CD4-positive, alpha-beta memory T cell (primary cell): Measurements from ENCODE around the gene VPS41. TPM values are rescaled to one million over a fixed set of nuclear protein-coding genes. Genes with fewer than 3 reads are reported as not detected.

Experiments
- CTCF ChIA-PET: fragments of 350-600 bp; sonication (Branson Sonifier 250); formaldehyde crosslinking; loops from one replicate; lab custom pipeline; 2021; ENCODE audit warnings: inconsistent platforms; ENCODE audit not compliant: partially characterized antibody; lab: Charles Lee
- POLR2A ChIA-PET: fragments of 350-600 bp; sonication (Branson Sonifier 250); formaldehyde crosslinking; loops from one replicate; lab custom pipeline; 2021; ENCODE audit not compliant: partially characterized antibody; lab: Charles Lee
- DNase-seq, 5 donors: peaks; one replicate each; pipeline versions ENCODE4 v3.0.0 to v3.0.0-alpha.2; 2020 to 2022; ENCODE audit warnings: mixed read lengths in 1 of 5
- H3K27ac ChIP-seq: one replicate; pipeline ENCODE4 v1.7.0; 2013; ENCODE audit warnings: low read depth, low read length
- H3K27me3 ChIP-seq: 2 replicates; pipeline ENCODE4 v1.7.0; 2013; ENCODE audit warnings: mild to moderate bottlenecking, low read length, moderate library complexity; ENCODE audit not compliant: insufficient read depth
- H3K36me3 ChIP-seq: 2 replicates; pipeline ENCODE4 v1.7.0; 2013; ENCODE audit warnings: mild to moderate bottlenecking, low read length, moderate library complexity; ENCODE audit not compliant: insufficient read depth
- H3K4me1 ChIP-seq: 2 replicates; pipeline ENCODE4 v1.7.0; 2013; ENCODE audit warnings: mild to moderate bottlenecking, low read length, moderate library complexity; ENCODE audit not compliant: insufficient read depth
- H3K4me3 ChIP-seq, 2 donors: one replicate each; pipeline ENCODE4 v1.7.0; 2013; ENCODE audit warnings: low read length in 2 of 2, mild to moderate bottlenecking in 1 of 2
- H3K9me3 ChIP-seq, 2 donors: one replicate each; pipeline ENCODE4 v1.7.0; 2013; ENCODE audit warnings: low read length in 2 of 2, control low read depth in 1 of 2; ENCODE audit not compliant: control insufficient read depth in 1 of 2
- H3K27ac Mint-ChIP-seq, 7 donors: one replicate each; pipeline ENCODE4 v1.8.0; 2020 to 2021; ENCODE audit warnings: mixed read lengths in 7 of 7, mild to moderate bottlenecking in 6 of 7, inconsistent platforms in 3 of 7, moderate library complexity in 3 of 7
- H3K27me3 Mint-ChIP-seq, 2 donors: one replicate each; pipeline ENCODE4 v1.8.0; 2020 to 2021; ENCODE audit warnings: mixed read lengths in 2 of 2
- H3K36me3 Mint-ChIP-seq, 2 donors: one replicate each; pipeline ENCODE4 v1.8.0; 2020 to 2021; ENCODE audit warnings: mixed read lengths in 2 of 2, inconsistent platforms in 1 of 2, mild to moderate bottlenecking in 1 of 2
- H3K4me1 Mint-ChIP-seq, 4 donors: one replicate each; pipeline ENCODE4 v1.8.0; 2020 to 2021; ENCODE audit warnings: mixed read lengths in 4 of 4, mild to moderate bottlenecking in 1 of 4
- H3K4me3 Mint-ChIP-seq, 8 donors: one replicate each; pipeline ENCODE4 v1.8.0; 2020 to 2021; ENCODE audit warnings: mixed read lengths in 8 of 8, mild to moderate bottlenecking in 7 of 8, moderate library complexity in 6 of 8, inconsistent platforms in 3 of 8
- H3K9me3 Mint-ChIP-seq, 8 donors: one replicate each; pipeline ENCODE4 v1.8.0; 2020 to 2021; ENCODE audit warnings: mixed read lengths in 8 of 8, mild to moderate bottlenecking in 5 of 8, inconsistent platforms in 3 of 8, moderate library complexity in 1 of 8
- intact Hi-C: fragments of 100-400 bp; cut with micrococcal nuclease; formaldehyde crosslinking; loops from one replicate; pipeline ENCODE4 v1.15.1; 2023
- polyA plus RNA-seq, 2 donors: library from polyadenylated mRNA; unstranded; fragments of 300-500 nt; fragmentation: Illumina TruSeq; gene quantifications; one replicate each; pipeline ENCODE4 v1.2.3, GENCODE V29; 2021
- total RNA-seq, 2 experiments: library from RNA; stranded (reverse); gene quantifications; one replicate each; pipeline ENCODE4 v1.2.3, GENCODE V29; 2021

Gene VPS41
- total and polyA plus RNA-seq, 4 experiments from 2014 or later = 54.6 to 73.3 (median 62.5) TPM

DNA sequence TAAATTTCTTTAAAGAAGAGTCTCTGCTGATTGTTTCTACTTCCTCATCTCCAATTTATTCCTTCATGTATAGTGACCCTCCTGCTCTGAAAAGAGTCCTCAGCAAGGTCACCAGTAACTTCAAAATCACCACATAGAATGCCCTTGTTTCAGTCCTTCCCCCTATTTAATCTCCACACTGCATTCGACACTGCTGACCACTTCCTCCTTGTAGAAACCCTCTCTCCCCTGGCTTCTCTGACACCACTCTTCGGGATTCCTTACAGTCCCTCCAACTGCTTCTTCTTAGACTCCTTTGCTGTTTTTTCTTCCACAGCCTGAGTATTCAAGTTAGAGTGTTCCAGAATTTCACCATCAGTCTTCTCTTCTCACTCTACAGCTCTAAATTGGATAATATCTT lies 89.5 kb downstream of the VPS41 start:
- H3K27me3 ChIP-seq = no peaks in the 10 kb centered on the region
- peaks cover 4% of the 10 kb centered on the region for H3K36me3 ChIP-seq
- H3K9me3 Mint-ChIP-seq = peaks cover 0 to 9% (median 4%) of the 10 kb centered on the region in 8 donors
- H3K27me3 Mint-ChIP-seq = no peaks in the 10 kb centered on the region
- intact Hi-C loops = no loop called here
- no peak overlapping the region for H3K4me3 Mint-ChIP-seq
- ChIA-PET CTCF (no interaction called here), POLR2A (no interaction called here)
- no peak for DNase-seq
- H3K9me3 ChIP-seq = no peaks in the 10 kb centered on the region
- H3K4me1 Mint-ChIP-seq = peaks cover 0 to 2% (median under 1%) of the 10 kb centered on the region in 4 donors
- no peaks in the 10 kb centered on the region for H3K4me1 ChIP-seq
- no peak overlapping the region for H3K27ac ChIP-seq
- H3K4me3 ChIP-seq = no peak overlapping the region
- H3K27ac Mint-ChIP-seq = no peak overlapping the region
- peaks cover 21 to 44% of the 10 kb centered on the region in 2 donors for H3K36me3 Mint-ChIP-seq

- intact Hi-C loops = no loop called here
- Mint-ChIP-seq H3K4me3 (no peak overlapping the region), H3K27me3 (no peaks in the 10 kb centered on the region), H3K27ac (peak overlapping the region in 1 of 7 donors; percentile 26), H3K9me3 (no peaks in the 10 kb centered on the region), H3K4me1 (peaks cover 0 to 5% (median 2%) of the 10 kb centered on the region in 4 donors), H3K36me3 (peaks cover 19 to 42% of the 10 kb centered on the region in 2 donors)
- no peak for DNase-seq
- H3K9me3 ChIP-seq = no peaks in the 10 kb centered on the region
- POLR2A ChIA-PET = no interaction called here
- no peaks in the 10 kb centered on the region for H3K4me1 ChIP-seq
- no peaks in the 10 kb centered on the region for H3K27me3 ChIP-seq
- H3K4me3 ChIP-seq = no peak overlapping the region
- CTCF ChIA-PET = no interaction called here
- H3K27ac ChIP-seq = no peak overlapping the region
- H3K36me3 ChIP-seq = peaks cover 4% of the 10 kb centered on the region
These were observed 91.5 kb downstream of the VPS41 start for GRCh38 chr7:38817526-38817925.

GRCh38 chr7:38813768-38814167 lies 95.2 kb downstream of the VPS41 start:
- Histone ChIP-seq H3K4me1 (no peaks in the 10 kb centered on the region), H3K9me3 (no peaks in the 10 kb centered on the region), H3K27me3 (no peaks in the 10 kb centered on the region), H3K36me3 (peaks cover 4% of the 10 kb centered on the region), H3K27ac (no peak overlapping the region), H3K4me3 (no peak overlapping the region)
- ChIA-PET CTCF (no interaction called here), POLR2A (no interaction called here)
- Mint-ChIP-seq H3K27me3 (no peaks in the 10 kb centered on the region), H3K27ac (no peak overlapping the region), H3K9me3 (no peaks in the 10 kb centered on the region), H3K36me3 (peaks cover 19 to 40% of the 10 kb centered on the region in 2 donors), H3K4me1 (peaks cover 0 to 5% (median 2%) of the 10 kb centered on the region in 4 donors), H3K4me3 (no peak overlapping the region)
- intact Hi-C loops = no loop called here
- no peak for DNase-seq

GRCh38 chr7:38806912-38807311 lies 102.1 kb downstream of the VPS41 start:
- intact Hi-C loops = no loop called here
- no peaks in the 10 kb centered on the region for H3K9me3 ChIP-seq
- Mint-ChIP-seq H3K27ac (no peak overlapping the region), H3K4me3 (no peak overlapping the region), H3K27me3 (no peaks in the 10 kb centered on the region), H3K36me3 (peaks cover 3 to 7% of the 10 kb centered on the region in 2 donors), H3K9me3 (no peaks in the 10 kb centered on the region), H3K4me1 (peaks cover 0 to 2% (median 0%) of the 10 kb centered on the region in 4 donors)
- H3K27me3 ChIP-seq = no peaks in the 10 kb centered on the region
- DNase-seq = no peak
- H3K4me3 ChIP-seq = no peak overlapping the region
- H3K36me3 ChIP-seq = no peaks in the 10 kb centered on the region
- H3K27ac ChIP-seq = no peak overlapping the region
- POLR2A ChIA-PET = no interaction called here
- CTCF ChIA-PET = interaction anchor here (7.5 kb wide), 1 partner anchor 11 kb away, joined by 39 read pairs; no protein-coding TSS in a partner anchor
- H3K4me1 ChIP-seq = no peaks in the 10 kb centered on the region

- Mint-ChIP-seq H3K9me3 (no peaks in the 10 kb centered on the region), H3K4me3 (no peak overlapping the region), H3K36me3 (peaks cover 6 to 8% of the 10 kb centered on the region in 2 donors), H3K27ac (no peak overlapping the region), H3K4me1 (peaks cover 0 to 2% (median under 1%) of the 10 kb centered on the region in 4 donors), H3K27me3 (no peaks in the 10 kb centered on the region)
- intact Hi-C loops = no loop called here
- no peaks in the 10 kb centered on the region for H3K4me1 ChIP-seq
- H3K27me3 ChIP-seq = no peaks in the 10 kb centered on the region
- CTCF ChIA-PET = interaction anchor here (1.3 kb wide), 1 partner anchor 717 kb away, joined by 3 read pairs; no protein-coding TSS in a partner anchor
- POLR2A ChIA-PET = no interaction called here
- no peak overlapping the region for H3K4me3 ChIP-seq
- H3K27ac ChIP-seq = no peak overlapping the region
- H3K36me3 ChIP-seq = no peaks in the 10 kb centered on the region
- no peaks in the 10 kb centered on the region for H3K9me3 ChIP-seq
- DNase-seq = no peak
These were observed 107.2 kb downstream of the VPS41 start for GRCh38 chr7:38801786-38802185.

DNA sequence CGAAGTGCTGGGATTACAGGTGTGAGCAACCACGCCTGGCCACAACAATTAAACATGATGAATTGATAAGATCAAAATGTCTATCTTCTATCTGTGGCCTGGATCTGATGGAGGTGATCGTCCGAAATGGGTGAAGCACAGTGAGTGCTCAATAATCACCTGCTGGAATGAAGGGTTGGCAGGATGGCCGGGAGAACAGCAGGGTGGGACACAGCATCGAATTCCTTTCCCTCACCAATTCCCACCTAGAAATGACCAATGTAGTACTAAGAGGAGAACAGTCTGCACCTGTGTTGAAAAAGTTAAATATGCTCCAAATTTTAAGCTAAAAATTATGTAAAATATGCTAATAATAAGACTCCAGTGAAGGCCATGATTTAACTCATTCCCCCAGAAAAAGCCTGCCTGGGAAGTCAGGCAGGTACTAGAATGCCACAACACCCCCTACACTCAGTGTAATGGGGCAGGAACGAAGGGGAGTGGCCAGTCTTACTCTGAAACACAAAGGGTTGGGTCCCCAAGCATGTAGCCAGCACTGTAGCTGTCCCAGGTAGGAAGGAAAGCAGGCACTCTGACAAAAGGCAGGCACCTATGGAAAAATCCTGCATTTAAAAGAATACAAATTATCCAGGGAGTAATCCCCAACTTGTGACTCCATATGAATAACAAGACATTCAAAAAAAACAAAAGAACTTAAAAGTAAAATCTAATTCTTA lies 110.3 kb downstream of the VPS41 start:
- no peak overlapping the region for H3K27ac ChIP-seq
- H3K4me3 ChIP-seq = no peak overlapping the region
- no peak for DNase-seq
- H3K4me1 ChIP-seq = no peaks in the 10 kb centered on the region
- H3K36me3 ChIP-seq = peaks cover 4% of the 10 kb centered on the region
- no peaks in the 10 kb centered on the region for H3K27me3 ChIP-seq
- intact Hi-C loops = no loop called here
- no peaks in the 10 kb centered on the region for H3K9me3 ChIP-seq
- H3K4me1 Mint-ChIP-seq = peaks cover 0 to 2% (median under 1%) of the 10 kb centered on the region in 4 donors
- POLR2A ChIA-PET = no interaction called here
- H3K36me3 Mint-ChIP-seq = peaks cover 19 to 24% of the 10 kb centered on the region in 2 donors
- H3K4me3 Mint-ChIP-seq = no peak overlapping the region
- no peaks in the 10 kb centered on the region for H3K27me3 Mint-ChIP-seq
- CTCF ChIA-PET = interaction anchor here (7.0 kb wide), 1 partner anchor 10 kb away, joined by 39 read pairs; no protein-coding TSS in a partner anchor
- H3K27ac Mint-ChIP-seq = peak overlapping the region in 1 of 7 donors; percentile 32
- no peaks in the 10 kb centered on the region for H3K9me3 Mint-ChIP-seq

DNA sequence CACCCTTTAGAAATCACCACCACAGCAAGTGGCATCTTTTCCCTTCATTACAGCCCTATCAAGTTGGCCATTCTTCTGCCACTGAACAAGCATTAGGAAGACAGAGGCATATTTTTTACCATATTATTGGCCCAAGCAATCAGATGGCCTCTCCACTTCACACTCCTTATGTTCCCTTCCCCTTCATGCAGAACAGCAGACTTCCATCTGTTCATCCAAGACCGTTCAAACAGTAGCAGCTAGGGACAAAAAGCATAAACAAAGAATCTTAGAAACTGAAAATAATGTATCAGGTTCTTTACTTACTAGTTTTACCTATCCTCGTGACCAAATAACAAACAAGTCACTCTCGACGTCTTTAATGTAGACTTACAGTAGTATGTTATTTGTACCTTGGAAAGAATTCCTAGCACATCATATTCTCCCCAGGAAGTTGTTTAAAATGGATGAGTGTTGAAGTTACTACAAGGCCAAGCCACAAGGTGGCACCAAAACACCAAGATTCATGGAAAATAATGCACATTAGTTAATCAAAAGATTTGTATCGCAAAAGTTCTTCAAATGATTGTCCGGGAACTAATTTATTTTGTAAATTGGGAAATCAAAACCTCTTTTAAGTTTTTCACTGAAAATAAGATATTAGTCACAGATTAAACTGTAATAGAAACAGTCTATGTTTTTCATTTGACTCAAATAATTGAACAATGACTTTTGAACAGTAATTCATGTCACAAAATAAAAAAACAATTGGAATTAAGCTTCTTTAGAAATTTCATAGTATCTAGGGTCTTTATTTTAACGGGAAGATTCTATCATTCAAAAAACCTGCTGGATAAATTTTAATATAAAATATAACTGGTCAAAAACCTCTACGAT lies 112.1 kb downstream of the VPS41 start:
- CTCF ChIA-PET = interaction anchor here (0.9 to 7.0 kb wide), 6 partner anchors 11 to 724 kb away, joined by 3 to 39 read pairs (median 4); no protein-coding TSS in a partner anchor
- H3K27me3 ChIP-seq = no peaks in the 10 kb centered on the region
- peak in 4 of 5 donors; percentile 22 to 44 (median 30) for DNase-seq
- Mint-ChIP-seq H3K9me3 (peaks cover 0 to 3% (median 0%) of the 10 kb centered on the region in 8 donors), H3K27me3 (no peaks in the 10 kb centered on the region), H3K36me3 (peaks cover 30 to 40% of the 10 kb centered on the region in 2 donors), H3K4me1 (peaks cover 0 to 3% (median 0%) of the 10 kb centered on the region in 4 donors), H3K4me3 (no peak overlapping the region), H3K27ac (peak overlapping the region in 1 of 7 donors; percentile 67)
- H3K4me3 ChIP-seq = no peak overlapping the region
- peaks cover 6% of the 10 kb centered on the region for H3K36me3 ChIP-seq
- intact Hi-C loops = no loop called here
- POLR2A ChIA-PET = interaction anchor here (0.5 kb wide), 1 partner anchor 53 kb away, joined by 3 read pairs; no protein-coding TSS in a partner anchor
- H3K27ac ChIP-seq = no peak overlapping the region
- H3K9me3 ChIP-seq = no peaks in the 10 kb centered on the region
- no peaks in the 10 kb centered on the region for H3K4me1 ChIP-seq
